Measurements from ENCODE around the gene CCBE1. TPM values are rescaled to one million over a fixed set of nuclear protein-coding genes. Genes with fewer than 3 reads are reported as not detected.

Gene CCBE1
- total RNA-seq, 2 donors from 2014 or later: 1.00 to 2.9 TPM

- no peak overlapping the region for H3K9ac ChIP-seq (ENCODE audit: extremely low read depth, low read length, poor library complexity, severe bottlenecking)
- no peak overlapping the region for H3K27ac ChIP-seq (ENCODE audit: low read depth, low read length)
- peaks cover 9% of the 10 kb centered on the region for H3K4me1 Mint-ChIP-seq
- no peaks in the 10 kb centered on the region for H3K9me3 ChIP-seq (ENCODE audit: control insufficient read depth, low read length)
- no peaks in the 10 kb centered on the region for H3K36me3 ChIP-seq (ENCODE audit: control insufficient read depth, insufficient read depth, low read length)
- H3K36me3 Mint-ChIP-seq (ENCODE audit: low read depth): no peaks in the 10 kb centered on the region
- no peak overlapping the region for H3K4me3 Mint-ChIP-seq
- TF ChIP-seq, protein P1, sequence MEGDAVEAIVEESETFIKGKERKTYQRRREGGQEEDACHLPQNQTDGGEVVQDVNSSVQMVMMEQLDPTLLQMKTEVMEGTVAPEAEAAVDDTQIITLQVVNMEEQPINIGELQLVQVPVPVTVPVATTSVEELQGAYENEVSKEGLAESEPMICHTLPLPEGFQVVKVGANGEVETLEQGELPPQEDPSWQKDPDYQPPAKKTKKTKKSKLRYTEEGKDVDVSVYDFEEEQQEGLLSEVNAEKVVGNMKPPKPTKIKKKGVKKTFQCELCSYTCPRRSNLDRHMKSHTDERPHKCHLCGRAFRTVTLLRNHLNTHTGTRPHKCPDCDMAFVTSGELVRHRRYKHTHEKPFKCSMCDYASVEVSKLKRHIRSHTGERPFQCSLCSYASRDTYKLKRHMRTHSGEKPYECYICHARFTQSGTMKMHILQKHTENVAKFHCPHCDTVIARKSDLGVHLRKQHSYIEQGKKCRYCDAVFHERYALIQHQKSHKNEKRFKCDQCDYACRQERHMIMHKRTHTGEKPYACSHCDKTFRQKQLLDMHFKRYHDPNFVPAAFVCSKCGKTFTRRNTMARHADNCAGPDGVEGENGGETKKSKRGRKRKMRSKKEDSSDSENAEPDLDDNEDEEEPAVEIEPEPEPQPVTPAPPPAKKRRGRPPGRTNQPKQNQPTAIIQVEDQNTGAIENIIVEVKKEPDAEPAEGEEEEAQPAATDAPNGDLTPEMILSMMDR (conservative IDR thresholded peaks at IDR 0.05): no peak
- no peak overlapping the region for H3K4me3 ChIP-seq (ENCODE audit: low read length)
- DNase-seq: no peak
- no peaks in the 10 kb centered on the region for H3K9me3 Mint-ChIP-seq
- no peak overlapping the region for H3K27ac Mint-ChIP-seq
- 63 to 76% methylated on average over 8 to 14 of the region's 14 CpGs for WGBS, 2 experiments (ENCODE audit: insufficient coverage in 1 of 2, insufficient read length in 1 of 2)
- peaks cover 14% of the 10 kb centered on the region for H3K27me3 Mint-ChIP-seq (ENCODE audit: insufficient read depth)
- H3K27me3 ChIP-seq (ENCODE audit: control insufficient read depth, insufficient read depth, low read length, poor library complexity, severe bottlenecking): no peaks in the 10 kb centered on the region
- peaks cover under 1% of the 10 kb centered on the region for H3K4me1 ChIP-seq (ENCODE audit: control insufficient read depth, insufficient read depth, low read length)
Observed at GRCh38 chr18:59659508-59660170, 37.6 kb downstream of the CCBE1 start.

DNA sequence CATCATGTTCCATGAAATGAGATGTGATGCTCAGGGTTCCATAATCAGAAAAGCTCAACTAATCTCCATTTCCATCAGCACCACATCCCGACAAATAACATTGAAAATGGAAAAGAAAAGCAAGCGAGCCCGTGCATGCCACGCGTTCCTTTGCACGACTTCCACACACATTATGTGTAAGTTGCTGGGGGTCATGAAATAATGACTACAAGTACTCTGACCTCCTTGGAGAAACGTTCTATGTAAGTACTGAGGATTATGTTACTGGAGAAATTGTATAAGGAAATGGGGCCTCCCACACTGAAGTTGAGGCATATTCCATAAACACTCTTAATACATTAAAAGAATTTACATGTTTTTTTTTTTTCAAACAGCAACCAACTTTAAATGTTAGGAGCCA lies 38.3 kb downstream of the CCBE1 start:
- no peaks in the 10 kb centered on the region for H3K4me1 ChIP-seq (ENCODE audit: control insufficient read depth, insufficient read depth, low read length)
- no peak overlapping the region for H3K27ac Mint-ChIP-seq
- H3K27me3 ChIP-seq (ENCODE audit: control insufficient read depth, insufficient read depth, low read length, poor library complexity, severe bottlenecking): no peaks in the 10 kb centered on the region
- H3K27me3 Mint-ChIP-seq (ENCODE audit: insufficient read depth): peaks cover 14% of the 10 kb centered on the region
- no peaks in the 10 kb centered on the region for H3K9me3 ChIP-seq (ENCODE audit: control insufficient read depth, low read length)
- no peak for DNase-seq
- TF ChIP-seq, protein P1 (conservative IDR thresholded peaks at IDR 0.05): no peak
- peaks cover 3% of the 10 kb centered on the region for H3K4me1 Mint-ChIP-seq
- H3K9me3 Mint-ChIP-seq: no peaks in the 10 kb centered on the region
- H3K4me3 Mint-ChIP-seq: no peak overlapping the region
- WGBS, 2 experiments (ENCODE audit: insufficient coverage in 1 of 2, insufficient read length in 1 of 2): 95 to 96% methylated on average over 6 to 7 of the region's 7 CpGs
- no peak overlapping the region for H3K27ac ChIP-seq (ENCODE audit: low read depth, low read length)
- H3K36me3 ChIP-seq (ENCODE audit: control insufficient read depth, insufficient read depth, low read length): no peaks in the 10 kb centered on the region
- no peaks in the 10 kb centered on the region for H3K36me3 Mint-ChIP-seq (ENCODE audit: low read depth)
- H3K4me3 ChIP-seq (ENCODE audit: low read length): no peak overlapping the region
- H3K9ac ChIP-seq (ENCODE audit: extremely low read depth, low read length, poor library complexity, severe bottlenecking): no peak overlapping the region

DNA sequence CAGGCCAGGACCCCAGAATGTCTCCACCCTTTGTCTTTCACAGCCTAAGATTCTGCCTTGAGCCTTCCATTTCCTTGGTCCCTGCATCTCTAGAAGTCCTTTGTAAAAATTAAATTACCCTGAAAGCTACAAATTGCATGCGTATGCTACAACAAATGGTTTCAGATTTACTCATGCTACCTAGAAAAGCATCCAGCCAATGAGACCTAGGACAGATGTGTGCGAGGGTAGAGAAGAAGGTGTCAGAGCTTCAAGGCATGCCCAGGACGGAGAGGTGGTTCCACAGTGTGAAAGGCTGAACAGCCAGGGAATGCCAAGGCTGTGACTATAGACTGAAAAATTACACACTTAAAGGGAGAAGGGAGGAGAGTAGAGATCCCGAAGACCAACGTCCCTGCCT lies 40.2 kb downstream of the CCBE1 start:
- H3K36me3 ChIP-seq (ENCODE audit: control insufficient read depth, insufficient read depth, low read length): no peaks in the 10 kb centered on the region
- H3K27ac ChIP-seq (ENCODE audit: low read depth, low read length): no peak overlapping the region
- H3K27me3 ChIP-seq (ENCODE audit: control insufficient read depth, insufficient read depth, low read length, poor library complexity, severe bottlenecking): no peaks in the 10 kb centered on the region
- H3K4me3 ChIP-seq (ENCODE audit: low read length): no peak overlapping the region
- Mint-ChIP-seq H3K36me3 (ENCODE audit: low read depth) (no peaks in the 10 kb centered on the region), H3K9me3 (no peaks in the 10 kb centered on the region), H3K27ac (no peak overlapping the region), H3K4me3 (no peak overlapping the region), H3K4me1 (peaks cover 3% of the 10 kb centered on the region), H3K27me3 (ENCODE audit: insufficient read depth) (peaks cover 8% of the 10 kb centered on the region)
- no peak for DNase-seq
- no peaks in the 10 kb centered on the region for H3K9me3 ChIP-seq (ENCODE audit: control insufficient read depth, low read length)
- no peaks in the 10 kb centered on the region for H3K4me1 ChIP-seq (ENCODE audit: control insufficient read depth, insufficient read depth, low read length)
- WGBS, 2 experiments (ENCODE audit: insufficient coverage in 1 of 2, insufficient read length in 1 of 2): 92 to 93% methylated on average over 5 of the region's 5 CpGs
- no peak overlapping the region for H3K9ac ChIP-seq (ENCODE audit: extremely low read depth, low read length, poor library complexity, severe bottlenecking)
- TF ChIP-seq, protein P1 (conservative IDR thresholded peaks at IDR 0.05): no peak

All from endodermal cell (in vitro differentiated cells).